Stimulated activated CD4-positive, alpha-beta T cell treated with anti-CD3 and anti-CD28 coated beads, Interleukin-4, amount 100 ng/mL, for 4 hours (primary cell): ENCODE measurements around the gene ZCCHC8.
"Not testable (repeated sequence)": the region's sequence is repeated elsewhere in the genome, so short reads cannot be mapped to it uniquely, and the experiment has no call there.

Experiments
- DNase-seq, 2 experiments: peaks; one replicate each; pipeline ENCODE4 v3.0.0-alpha.2; 2020

ZCCHC8 gene

DNA sequence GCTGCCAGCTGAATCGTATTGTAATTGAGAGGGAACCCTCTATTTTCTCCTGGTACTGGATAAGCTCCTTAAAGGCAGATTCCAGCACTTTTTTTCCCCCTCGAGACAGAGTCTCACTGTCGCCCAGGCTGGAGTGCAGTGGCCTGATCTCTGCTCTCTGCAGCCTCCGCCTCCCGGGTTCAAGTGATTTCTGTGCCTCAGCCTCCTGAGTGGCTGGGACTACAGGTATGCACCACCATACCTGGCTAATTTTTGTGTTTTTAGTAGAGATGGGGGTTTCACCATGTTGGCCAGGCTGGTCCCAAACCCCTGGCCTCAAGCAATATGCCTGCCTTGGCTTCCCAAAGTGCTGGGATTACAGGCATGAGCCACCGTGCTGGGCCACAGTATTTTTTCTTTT is 30.9 kb downstream of the ZCCHC8 start:
- not testable (repeated sequence) for DNase-seq

DNA sequence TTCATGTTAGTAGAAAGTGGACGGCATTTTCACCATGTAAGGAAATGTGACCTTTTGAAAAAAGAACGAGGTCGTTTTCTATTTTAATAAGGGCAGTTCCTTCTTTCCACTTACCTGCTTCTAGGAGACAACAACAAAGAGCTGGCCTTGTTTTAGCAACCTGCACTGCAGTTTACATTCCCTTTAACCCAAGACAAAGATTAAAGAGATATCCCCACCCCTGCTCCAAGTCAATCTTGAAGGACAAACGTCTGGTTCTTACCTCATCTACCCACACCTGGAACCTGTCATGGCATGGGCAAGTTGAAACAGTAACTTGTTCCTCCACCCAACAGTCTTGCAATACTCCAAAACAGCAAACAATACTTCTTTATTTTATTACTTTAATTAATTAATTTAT is 32.7 kb downstream of the ZCCHC8 start:
- DNase-seq, result no peak

GRCh38 chr12:122464317-122465042 is 36.3 kb downstream of the ZCCHC8 start:
- DNase-seq, result not testable (repeated sequence)

- no peak for DNase-seq
These were observed 40.1 kb downstream of the ZCCHC8 start for GRCh38 chr12:122460641-122461040.

DNA sequence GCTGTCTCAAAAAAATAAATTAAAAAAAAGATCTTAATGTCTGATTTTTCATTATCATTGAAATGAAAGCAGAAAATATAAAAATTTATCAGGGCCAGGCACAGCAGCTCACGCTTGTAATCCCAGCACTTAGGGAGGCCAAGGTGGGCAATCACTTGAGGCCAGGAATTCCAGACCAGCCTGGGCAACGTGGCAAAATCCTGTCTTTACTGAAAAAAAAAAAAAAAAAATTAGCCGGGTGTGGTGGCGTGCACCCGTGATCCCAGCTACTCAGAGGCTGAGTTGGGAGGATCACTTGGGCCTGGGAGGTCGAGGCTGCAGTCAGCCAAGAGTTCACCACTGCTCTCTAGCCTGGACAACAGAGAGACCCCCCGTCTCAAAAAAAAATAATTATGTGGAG is 40.7 kb downstream of the ZCCHC8 start:
- DNase-seq, result no peak

DNA sequence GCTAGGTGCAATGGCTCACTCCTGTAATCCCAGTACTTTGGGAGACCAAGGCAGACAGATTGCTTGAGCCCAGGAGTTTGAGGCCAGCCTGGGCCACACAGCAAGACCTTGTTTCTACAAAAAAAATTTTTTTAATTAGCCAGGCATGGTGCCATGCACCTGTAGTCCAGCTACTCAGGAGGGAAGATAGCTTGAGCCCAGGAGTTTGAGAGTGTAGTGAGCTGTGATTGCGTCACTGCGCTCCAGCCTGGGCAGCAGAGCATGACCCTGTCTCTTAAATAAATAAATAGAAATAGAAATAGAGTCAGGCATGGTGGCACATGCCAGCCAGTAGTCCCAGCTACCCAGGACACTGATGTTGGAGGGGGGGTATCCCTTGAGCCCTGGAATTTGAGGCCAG is 41.5 kb downstream of the ZCCHC8 start:
- DNase-seq, result no peak

DNA sequence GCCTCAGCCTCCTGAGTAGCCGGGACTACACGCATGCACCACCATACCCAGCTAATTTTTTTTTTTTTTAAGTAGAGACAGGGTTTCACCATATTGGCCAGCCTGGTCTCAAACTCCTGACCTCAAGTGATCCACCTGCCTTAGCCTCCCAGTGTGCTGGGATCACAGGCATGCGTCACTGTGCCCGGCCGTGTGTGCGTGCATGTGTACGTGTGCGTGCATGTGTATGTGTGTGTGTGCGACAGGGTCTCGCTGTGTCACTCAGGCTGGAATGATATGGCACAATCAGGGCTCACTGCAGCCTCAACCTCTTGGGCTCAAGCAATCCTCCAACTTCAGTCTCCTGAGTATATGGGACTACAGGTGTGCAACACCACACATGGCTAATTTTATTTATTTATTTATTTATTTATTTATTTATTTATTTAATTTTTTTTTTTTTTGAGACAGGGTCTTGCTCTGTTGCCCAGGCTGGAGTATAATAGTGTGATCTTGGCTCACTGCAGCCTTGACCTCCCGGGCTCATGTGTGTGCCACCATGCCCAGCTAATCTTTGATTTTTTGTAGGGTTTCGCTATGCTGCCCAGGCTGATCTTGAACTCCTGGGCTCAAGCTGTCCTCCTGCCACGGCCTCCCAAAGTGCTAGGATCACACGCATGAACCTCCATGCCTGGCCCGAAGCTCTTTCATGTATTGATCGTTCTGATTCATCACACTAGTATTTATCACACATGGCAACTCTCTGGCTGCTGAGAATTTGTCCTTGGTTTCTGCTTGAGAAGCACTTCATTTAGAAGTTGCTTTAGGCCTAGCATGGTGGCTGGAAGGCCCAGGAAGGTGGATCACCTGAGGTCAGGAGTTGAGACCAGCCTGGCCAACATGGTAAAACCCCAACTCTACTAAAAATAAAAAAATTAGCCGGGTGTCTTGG is 42.4 kb downstream of the ZCCHC8 start:
- DNase-seq, result no peak

DNA sequence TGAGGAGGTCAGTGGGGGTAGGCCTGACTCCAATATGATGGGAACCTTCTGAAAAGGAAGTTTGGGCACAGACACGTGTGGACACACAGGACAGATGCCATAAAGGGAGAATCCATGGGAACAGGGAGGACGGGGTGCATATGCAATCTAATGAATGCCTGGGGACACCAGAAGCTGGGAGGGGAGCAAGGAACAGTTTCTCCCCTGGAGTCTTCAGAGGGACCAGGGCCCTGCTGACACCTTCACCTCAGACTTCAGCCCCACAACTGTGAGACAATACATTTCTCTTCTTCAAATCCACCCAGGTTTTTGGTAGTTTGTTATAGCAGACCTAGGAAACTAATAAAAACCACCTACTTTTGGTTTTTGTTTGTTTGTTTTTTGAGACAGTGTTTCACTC is 43.1 kb downstream of the ZCCHC8 start:
- no peak for DNase-seq

DNA sequence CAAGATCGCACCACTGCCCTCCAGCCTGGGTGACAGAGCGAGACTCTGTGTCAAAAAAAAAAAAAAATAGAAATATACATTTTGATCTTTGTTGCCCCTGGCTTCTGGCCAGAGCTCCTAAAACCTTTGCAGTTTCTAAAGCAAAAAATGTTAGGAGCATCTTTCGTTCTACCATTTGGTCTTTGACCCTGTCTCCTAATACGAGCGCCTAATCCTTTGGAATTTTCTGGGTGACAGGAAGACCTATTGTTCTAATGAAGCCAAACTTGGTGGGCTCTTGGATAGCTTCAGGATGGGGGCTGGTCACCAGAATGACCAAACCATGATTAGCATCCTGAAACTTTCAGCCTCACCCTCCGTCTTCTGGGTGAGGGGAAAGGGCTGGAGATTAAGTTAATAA is 46.0 kb downstream of the ZCCHC8 start:
- DNase-seq, result no peak

- DNase-seq, result no peak
These were observed 46.4 kb downstream of the ZCCHC8 start for GRCh38 chr12:122454250-122454721.

DNA sequence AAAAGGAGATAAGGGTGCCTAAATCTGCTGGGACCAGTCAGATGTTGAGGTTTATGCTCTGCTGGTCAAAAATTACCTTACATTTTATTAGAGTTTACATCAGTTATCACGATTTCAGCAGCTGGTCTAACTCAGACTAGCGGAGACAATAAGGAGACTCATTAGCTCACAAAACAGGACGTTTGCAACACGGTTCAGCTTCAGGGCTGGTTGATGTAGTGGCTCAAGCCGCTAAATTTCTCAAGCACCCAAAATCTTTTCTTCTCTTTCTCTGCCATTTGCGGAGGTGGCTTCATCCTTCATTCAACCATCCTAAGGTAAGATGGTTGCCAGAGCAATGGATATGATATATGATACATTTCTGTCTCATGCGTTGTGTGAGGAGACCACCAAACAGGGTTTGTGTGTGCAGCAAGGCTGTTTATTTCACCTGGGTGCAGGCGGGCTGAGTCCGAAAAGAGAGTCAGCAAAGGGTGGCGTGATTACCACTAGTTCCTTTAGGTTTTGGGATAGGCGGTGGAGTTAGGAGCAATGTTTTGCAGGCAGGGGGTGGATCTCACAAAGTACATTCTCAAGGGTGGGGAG is 47.9 kb downstream of the ZCCHC8 start:
- DNase-seq, result no peak

- no peak for DNase-seq
These were observed 51.4 kb downstream of the ZCCHC8 start for GRCh38 chr12:122449317-122449716.

DNA sequence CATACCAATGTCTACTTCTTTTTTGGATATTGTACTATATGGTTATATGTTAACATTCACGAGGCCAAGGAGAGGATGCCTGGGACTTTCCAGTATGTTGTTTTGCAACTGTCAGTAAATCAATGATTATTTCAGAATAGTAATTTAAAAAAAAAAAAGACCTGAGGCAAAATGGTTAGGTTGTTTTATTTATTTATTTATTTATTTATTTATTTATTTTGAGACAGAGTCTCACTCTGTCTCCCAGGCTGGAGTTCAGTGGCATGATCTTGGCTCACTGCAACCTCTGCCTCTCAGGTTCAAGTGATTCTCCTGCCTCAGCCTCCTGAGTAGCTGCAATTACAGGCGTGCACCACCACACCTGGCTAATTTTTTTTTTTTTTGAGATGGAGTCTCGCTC is 52.9 kb downstream of the ZCCHC8 start:
- not testable (repeated sequence) for DNase-seq

DNA sequence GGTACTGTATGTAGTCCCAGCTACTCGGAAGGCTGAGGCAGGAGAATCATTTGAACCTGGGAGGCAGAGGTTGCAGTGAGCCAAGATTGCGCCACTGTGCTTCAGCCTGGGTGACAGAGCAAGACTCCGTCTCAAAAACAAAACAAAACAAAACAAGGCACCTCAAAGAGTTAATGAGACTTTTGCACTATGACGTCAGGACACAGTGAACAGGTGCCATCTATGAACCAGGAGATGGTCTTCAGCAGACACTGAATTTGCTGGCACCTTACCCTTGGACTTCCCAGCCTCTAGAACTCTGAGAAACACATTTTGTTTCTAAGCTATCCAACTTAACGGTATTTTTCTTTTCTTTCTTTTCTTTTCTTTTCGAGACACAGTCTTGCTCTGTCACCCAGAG is 54.3 kb downstream of the ZCCHC8 start:
- DNase-seq, result not testable (repeated sequence)

DNA sequence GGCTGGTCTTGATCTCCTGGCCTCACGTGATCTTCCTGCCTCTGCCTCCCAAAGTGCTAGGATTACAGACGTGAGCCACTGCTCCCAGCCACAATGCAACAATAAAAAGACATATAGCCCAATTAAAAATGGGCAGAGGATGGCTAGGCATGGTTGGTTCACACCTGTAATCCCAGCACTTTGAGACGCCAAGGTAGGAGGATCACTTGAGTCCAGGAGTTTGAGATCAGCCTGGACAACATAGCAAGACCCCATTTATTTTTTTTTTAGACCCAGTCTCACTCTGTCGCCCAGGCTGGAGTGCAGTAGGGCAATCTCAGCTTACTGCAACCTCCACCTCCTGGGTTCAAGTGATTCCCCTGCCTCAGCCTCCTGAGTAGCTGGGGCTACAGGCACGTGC is 56.7 kb downstream of the ZCCHC8 start:
- not testable (repeated sequence) for DNase-seq

- DNase-seq, result not testable (repeated sequence)
These were observed 61.9 kb downstream of the ZCCHC8 start for GRCh38 chr12:122438822-122439221.

DNA sequence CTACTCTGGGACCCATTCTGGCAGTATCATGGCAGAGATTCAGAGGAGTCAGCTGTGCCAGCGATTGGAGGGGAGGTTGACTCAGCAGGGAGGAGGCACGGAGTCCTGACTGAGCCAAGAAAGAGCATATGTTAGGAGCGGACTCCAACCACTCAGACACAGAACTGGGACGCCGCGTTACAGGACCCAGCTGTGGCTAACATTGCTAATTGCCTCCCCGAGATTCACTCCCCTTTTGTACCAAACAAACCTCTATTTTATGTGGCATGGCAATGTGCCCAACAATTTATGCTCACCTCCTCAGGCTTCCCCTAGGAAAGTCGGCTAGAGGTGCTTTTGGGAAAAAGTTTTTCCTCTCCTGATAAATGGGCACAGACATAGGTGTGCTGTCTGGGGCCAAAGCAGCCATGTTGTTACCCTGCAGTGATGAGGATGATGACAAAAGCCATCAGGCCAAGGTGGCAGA is 63.0 kb downstream of the ZCCHC8 start:
- no peak for DNase-seq

DNA sequence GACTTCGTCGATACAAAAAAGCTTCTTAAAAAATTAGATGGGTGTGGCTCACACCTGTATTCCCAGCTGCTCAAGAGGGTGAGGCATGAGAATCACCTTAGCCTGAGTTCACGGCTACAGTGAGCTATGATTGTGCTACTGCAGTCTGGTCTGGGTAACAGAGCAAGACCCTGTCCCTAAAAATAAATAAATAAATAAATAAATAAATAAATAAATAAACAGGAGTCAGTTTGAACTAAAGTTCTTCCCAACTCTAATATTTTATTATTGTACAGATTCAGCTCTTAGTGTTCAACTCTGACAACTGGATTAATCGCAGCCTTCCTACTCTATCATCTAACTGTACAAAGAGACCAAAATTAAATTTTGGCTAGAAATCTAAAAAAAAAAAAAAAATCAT is 65.5 kb downstream of the ZCCHC8 start:
- no peak for DNase-seq

DNA sequence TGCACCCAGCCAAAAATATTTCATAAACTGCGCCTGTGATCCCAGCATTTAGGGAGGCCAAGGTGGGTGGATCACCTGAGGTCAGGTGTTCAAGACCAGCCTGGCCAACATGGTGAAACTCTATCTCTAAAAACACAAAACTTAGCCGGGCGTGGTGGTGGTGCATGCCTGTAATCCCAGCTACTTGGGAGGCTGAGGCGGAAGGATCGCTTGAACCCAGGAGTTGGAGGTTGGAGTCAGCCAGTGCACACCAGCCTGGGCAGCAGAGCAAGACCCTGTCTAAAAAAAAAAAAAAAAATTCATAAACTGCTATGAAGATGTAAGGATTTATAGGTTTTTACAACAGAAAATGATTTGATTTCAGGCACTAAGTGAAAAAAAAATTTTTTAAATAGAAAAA is 71.7 kb downstream of the ZCCHC8 start:
- not testable (repeated sequence) for DNase-seq

GRCh38 chr12:122427403-122427802 is 73.3 kb downstream of the ZCCHC8 start:
- no peak for DNase-seq

DNA sequence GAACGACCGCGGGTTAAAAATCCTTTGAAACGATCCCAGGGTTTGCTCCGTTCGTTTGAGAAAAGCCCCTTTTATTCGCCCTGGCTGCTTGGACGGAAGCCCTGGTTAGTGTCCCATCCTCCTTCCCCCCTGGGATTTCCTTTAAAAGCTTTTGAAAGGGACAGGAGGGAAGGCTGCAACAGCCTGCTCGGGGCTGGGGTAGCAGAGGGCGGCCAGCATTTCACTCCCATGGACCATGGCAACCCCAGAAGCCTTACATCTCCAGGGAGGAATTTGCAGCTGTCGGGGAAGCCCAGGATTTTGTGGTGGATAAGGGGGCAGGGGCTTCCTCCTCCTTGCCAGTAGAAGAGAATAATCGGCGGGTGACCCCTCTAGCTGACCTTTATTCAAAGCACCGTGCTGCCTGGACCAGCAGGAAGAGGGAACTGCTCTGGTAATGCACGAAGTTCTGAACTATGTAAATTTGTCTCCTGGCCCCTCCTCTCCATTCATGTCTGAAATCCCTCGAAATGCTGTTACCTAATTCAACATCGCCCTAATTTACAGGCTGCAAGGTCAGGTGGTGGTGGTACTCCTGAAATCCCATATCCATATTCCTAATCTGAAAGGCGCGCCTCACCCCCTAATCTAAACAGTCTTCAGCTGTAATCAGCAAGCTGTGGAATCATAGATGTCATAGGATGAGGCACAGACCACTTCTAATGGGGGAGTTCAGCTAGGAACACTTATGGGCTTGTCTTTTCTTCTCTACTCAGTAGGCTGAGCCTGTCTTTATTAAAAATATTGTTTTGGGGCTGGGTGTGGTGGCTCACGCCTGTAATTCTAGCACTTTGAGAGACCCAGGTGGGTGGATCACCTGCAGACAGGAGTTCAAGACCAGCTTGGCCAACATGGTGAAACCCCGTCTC is 77.2 kb downstream of the ZCCHC8 start:
- DNase-seq, result no peak

DNA sequence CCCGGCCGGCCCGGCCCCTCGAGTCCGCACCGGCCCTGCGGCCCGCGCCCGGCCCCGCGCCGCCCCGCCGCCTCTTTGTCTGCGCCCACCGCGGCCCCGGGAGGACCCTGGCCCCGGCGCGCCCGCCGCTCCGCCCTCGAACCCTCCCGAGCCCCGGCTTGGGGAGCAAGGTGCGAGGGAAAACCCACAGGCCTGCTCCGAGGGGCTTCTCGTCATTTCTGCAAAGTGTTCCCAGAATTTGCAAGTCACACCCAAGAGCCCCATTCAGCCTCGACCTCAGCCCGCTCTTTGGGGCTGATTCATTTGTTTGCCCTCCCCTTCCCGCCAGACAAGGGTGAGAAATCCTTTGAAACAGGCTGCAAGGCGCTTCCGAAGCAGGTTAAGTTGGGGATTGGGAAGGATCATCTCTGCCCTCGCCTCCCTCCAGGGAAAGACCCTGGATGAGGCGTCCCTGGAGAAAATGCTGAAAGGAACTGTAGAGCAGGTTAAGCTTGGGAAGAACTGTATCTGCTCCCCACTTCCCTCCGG is 77.9 kb downstream of the ZCCHC8 start:
- DNase-seq, result peak; percentile 35 to 46
